HG02884 (cell line): ENCODE measurements around the gene ANKRD27.
"Not testable (repeated sequence)": the region's sequence is repeated elsewhere in the genome, so short reads cannot be mapped to it uniquely, and the experiment has no call there.

ENCODE experiments used
- ATAC-seq: cut with Tn5 transposase; IDR thresholded peaks from one replicate; pipeline ENCODE4 v1.9.1; 2021; ENCODE audit warnings: mild to moderate bottlenecking, moderate library complexity; ENCODE audit not compliant: unreplicated experiment

ANKRD27 gene

GRCh38 chr19:32656379-32656778 lies 18.6 kb downstream of the ANKRD27 start:
- ATAC-seq, result not testable (repeated sequence)

- no peak for ATAC-seq
Observed at GRCh38 chr19:32653599-32653915, 21.4 kb downstream of the ANKRD27 start.

GRCh38 chr19:32652894-32653598 lies 21.9 kb downstream of the ANKRD27 start:
- ATAC-seq, result no peak

GRCh38 chr19:32652331-32652730 lies 22.6 kb downstream of the ANKRD27 start:
- ATAC-seq, result not testable (repeated sequence)

DNA sequence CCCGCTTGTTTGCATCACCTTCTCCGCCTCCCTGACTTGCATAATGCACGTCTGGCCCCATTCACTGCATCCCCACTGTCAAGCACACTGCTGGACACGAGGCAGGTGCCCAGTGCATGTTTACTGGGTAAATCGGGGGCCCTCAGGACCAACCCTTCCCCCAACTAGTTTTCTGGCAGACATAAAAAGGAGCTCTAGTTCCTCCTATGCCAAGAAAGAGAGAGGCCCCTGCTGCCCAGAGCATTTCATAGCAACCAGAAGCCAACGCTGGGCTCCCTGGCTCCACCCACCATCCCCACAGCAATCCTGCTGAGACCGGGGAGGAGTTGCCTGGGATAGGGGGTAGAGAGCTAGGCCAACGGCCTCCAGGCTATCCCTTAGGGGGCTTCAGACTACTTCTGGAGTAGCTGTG lies 23.2 kb downstream of the ANKRD27 start:
- no peak for ATAC-seq

DNA sequence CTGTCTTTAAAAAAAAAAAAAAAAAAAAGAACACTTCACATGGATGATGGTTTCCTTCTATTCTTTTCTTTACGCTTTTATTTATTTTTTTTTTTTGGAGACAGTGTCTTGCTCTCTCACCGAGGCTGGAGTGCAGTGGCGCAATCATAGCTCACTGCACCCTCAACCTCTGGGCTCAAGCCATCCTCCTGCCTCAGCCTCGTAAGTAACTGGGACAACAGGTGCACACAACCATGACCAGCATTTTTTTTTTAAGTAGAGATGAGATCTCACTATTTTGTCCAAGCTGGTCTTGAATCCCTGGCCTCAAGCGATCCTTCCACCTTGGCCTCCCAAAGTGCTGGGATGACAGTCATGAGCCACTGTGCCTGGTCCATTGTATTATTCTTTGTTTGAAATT lies 24.3 kb downstream of the ANKRD27 start:
- no peak for ATAC-seq

DNA sequence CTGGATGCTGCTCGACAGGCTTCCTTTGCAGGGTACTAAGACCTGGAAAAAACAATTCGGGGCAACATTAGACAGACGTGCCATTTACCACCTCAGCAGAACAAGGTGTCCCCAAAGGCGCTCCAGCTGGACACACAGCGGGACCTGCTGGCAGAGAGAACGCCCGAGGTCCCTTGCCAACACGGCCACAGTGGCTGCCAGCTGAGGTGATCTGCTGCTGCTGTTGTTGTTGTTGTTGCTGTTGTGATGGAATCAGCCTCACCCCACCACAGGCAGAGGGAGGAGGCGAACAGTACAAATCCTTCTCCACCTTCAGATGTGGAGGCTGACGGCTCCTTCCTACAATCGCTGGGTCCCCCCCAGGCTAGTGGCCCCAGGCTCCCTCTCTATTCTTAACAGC lies 25.2 kb downstream of the ANKRD27 start:
- no peak for ATAC-seq

DNA sequence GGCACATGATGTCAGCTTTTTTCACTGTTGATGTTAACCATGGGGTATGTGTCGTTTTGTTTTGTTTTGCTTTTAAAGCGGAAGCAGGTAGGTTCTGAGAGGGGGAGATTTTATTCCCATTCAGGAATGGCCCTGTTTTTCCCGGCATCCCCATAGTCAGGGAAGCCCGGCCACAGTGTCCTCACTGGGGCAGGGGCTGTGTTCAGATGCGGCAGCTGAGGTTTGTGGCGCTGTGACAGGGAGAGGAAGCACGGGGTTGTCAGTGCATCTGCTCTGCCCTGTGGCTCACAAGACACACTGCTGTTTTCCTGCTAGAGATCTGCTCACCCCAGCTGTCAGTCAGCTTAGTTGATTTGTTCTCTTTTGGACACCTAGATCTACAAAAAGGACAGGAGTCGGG lies 27.6 kb downstream of the ANKRD27 start:
- ATAC-seq, result no peak

GRCh38 chr19:32646556-32646955 lies 28.4 kb downstream of the ANKRD27 start:
- no peak for ATAC-seq

DNA sequence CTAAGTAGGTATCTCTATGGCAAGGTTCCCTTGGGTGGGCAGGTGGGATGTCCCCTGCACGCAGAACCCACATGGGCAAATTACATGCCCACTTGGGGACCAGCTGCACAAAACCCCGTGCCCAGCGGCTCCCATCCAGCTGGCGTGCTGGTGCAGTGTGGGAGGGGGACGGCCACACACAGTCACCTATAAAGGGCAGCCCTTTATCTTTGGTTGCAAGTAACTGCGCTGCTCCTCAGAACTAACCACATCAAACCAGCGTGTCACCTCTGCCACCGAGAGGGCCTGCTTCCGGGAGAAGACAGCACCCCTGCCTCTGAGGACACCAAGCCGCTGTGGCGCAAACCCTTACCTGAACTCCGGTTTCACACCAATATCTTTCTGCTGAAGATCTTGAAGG lies 32.2 kb downstream of the ANKRD27 start:
- no peak for ATAC-seq

GRCh38 chr19:32638625-32639024 lies 36.4 kb downstream of the ANKRD27 start:
- ATAC-seq, result no peak

- ATAC-seq, result no peak
Observed at GRCh38 chr19:32637480-32637879, 37.5 kb downstream of the ANKRD27 start.

DNA sequence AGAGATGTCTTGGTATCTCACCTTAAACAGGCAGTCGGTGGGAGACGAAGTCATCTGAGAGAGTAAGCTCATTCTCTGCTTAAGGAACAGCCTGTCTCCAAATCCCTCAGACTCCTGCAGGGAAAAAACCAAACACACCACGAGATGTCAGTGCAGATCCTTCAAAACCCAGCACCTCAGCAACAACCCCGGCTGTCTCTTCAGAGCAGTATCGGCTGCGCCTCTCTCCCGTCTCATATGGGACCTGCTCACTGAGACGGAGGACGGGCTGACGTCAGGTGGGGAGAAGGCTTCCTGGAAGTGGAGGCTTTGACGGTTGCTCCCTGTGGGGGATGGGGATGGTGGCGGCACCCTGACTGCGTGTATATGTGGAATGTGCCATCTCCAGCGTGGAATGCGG lies 43.6 kb downstream of the ANKRD27 start:
- no peak for ATAC-seq

GRCh38 chr19:32630338-32630737 lies 44.6 kb downstream of the ANKRD27 start:
- no peak for ATAC-seq

DNA sequence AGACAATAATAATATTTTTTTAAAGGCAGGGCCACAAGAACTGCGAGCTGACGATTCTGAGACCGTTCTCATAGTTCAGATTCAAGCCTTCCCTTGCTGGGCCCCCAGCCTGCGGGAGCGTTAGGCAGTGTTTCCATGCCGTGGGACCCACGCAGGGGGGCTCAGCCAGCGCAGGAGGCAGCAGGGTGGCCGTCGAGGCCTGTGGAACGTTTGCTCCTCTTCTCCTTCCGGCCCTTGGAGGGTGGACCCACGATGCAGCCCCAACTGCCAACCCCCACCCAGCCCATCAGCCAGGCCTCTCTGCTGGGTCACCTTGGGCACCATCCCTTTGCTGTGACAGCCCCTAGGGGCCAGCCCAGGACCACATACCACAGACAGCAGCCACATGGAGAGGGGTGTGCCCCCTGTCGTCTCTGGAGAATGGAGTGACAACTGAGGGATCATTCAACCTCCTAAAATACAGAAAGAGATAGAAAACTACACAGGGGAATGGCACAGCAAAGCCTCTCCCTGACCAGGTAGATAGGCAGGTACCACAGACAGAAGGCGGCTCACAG lies 47.2 kb downstream of the ANKRD27 start:
- no peak for ATAC-seq

DNA sequence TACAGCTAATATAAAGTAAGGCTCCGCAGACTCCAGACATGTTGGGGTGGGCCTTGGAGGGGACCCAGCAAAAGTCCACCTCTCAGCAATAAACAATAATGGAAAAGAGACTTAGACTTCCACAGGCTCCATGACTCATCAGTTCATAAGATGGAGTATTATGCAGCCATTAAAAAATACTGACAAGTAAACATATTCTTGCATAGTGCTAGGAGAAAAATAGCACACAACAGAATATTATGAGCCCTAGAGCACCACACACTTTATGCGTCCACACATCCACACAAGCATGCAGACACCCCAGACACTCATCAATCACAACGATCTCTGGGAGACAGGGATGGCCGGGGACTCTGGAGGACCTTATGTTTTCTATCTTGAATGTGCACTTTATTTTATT lies 48.0 kb downstream of the ANKRD27 start:
- no peak for ATAC-seq

DNA sequence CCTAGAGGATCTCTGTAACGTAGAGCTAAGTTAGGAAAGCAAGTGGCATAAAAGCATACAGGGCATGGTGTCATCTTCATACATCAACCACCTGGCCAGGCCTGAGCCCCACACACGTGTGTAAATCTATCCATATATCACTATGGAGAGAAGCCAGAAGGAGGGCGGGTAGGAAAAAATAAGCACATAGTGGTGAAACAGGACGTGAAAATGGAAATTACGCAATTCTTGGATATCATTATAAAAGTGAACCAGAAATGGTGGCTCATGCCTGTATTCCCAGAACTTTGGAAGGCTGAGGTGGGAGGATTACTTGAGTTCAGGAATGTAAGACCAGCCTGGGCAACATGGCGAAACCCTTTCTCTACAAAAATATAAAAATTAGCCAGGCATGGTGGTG lies 50.6 kb downstream of the ANKRD27 start:
- ATAC-seq, result no peak

- no peak for ATAC-seq
Observed at GRCh38 chr19:32622002-32622401, 53.0 kb downstream of the ANKRD27 start.

DNA sequence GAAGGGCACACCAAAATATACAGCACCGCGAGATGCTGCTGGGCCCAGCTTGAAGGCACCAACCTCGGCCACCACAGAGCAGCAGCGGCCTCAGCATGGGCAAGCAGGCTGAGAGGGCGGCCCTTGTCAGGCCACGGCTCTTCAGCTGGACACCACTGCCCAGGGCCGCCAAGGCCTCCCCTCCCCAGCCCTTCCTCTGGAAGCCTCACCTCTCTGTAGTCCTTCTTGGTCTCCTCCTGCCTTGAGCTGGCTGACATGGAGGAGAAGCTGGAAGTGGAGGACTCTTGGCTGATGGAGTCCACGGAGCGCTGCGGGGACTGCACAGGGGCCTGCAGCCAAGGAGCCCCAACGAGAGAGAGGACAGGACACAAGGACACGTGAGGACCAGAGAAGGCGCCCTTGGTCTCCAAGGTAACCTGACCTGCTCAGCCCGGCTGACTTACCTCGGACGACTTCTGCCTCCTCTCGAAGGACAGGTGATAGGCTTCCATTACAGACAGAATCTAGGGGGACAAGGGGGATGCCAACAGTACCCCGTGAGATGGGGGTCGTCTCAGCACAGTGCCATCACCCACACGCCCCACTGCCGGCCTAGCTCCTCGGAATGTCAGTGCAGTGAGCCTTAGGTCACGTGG lies 55.8 kb downstream of the ANKRD27 start:
- no peak for ATAC-seq

- ATAC-seq, result no peak
Observed at GRCh38 chr19:32615569-32615968, 59.4 kb downstream of the ANKRD27 start.

DNA sequence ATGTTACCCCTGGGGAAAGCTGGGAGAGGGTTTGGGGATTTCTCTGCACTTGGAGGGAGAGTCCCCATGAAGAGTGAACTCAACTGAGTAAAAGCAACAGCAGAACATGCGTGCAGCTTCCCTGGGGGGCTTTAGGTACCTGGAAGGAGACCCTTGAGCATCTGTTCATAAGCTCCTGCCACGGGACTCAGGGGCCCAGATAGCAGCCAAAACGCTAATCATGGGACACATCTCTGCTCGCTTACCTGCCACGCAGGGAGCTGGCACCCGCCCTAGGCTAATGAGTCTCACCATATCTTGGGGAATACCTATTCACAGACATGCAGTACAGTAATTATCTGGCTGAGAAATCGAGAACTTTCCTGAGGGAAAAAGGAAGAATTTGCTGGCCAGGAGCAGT lies 60.1 kb downstream of the ANKRD27 start:
- ATAC-seq, result no peak

DNA sequence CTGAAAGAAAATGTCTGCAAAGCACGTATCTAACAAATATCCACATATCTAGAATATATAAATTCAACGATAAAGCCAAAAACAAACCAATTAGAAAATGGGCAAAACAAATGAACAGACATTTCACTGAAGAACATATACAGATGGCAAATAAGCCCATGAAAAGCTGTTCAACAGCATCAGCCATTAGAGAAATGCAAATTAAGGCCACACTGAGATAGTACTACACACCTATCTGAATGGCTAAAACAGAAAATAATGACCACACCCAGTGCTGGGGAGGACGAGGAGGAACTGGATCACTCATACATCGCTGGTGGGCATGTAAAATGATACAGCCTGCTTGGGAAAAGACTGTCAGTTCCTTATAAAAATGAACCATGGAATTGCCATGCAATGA lies 62.0 kb downstream of the ANKRD27 start:
- no peak for ATAC-seq

- ATAC-seq, result no peak
Observed at GRCh38 chr19:32611161-32611560, 63.8 kb downstream of the ANKRD27 start.
